Renal cortical epithelial cell (primary cell): Measurements from ENCODE around the gene TEX11. TPM values are rescaled to one million over a fixed set of nuclear protein-coding genes. Genes with fewer than 3 reads are reported as not detected.

ENCODE experiments used
- DNase-seq: peaks from one replicate; pipeline ENCODE4 v3.0.0-alpha.2; 2011; ENCODE audit warnings: low read depth
- total RNA-seq: library from RNA; depleted of rRNA; stranded (reverse); fragments of >200 nt; gene quantifications from 2 replicates; pipeline ENCODE4 v1.2.3, GENCODE V29; 2014

Gene TEX11
- total RNA-seq, 1 donor from 2014 or later, result 0.05 TPM

- DNase-seq, result no peak
Measured at GRCh38 chrX:70497026-70497425, 411.5 kb downstream of the TEX11 start.

GRCh38 chrX:70496491-70496890, 412.0 kb downstream of the TEX11 start:
- no peak for DNase-seq

GRCh38 chrX:70494441-70494840, 414.1 kb downstream of the TEX11 start:
- DNase-seq, result no peak

GRCh38 chrX:70488856-70489255, 419.7 kb downstream of the TEX11 start:
- no peak for DNase-seq

- DNase-seq, result no peak
Measured at GRCh38 chrX:70485466-70485865, 423.0 kb downstream of the TEX11 start.

- no peak for DNase-seq
Measured at GRCh38 chrX:70482300-70482699, 426.2 kb downstream of the TEX11 start.

- DNase-seq, result peak; percentile 70
Measured at GRCh38 chrX:70481471-70482270, 426.8 kb downstream of the TEX11 start.

- DNase-seq, result no peak
Measured at GRCh38 chrX:70480660-70481018, 427.9 kb downstream of the TEX11 start.

GRCh38 chrX:70479922-70480659, 428.4 kb downstream of the TEX11 start:
- DNase-seq, result peak; percentile 41

GRCh38 chrX:70479247-70479921, 429.1 kb downstream of the TEX11 start:
- DNase-seq, result peak; percentile 81

Other genes with a start within 250 kb of the TEX11 start
- not detected in 2 replicates for gene SLC7A3, start 22.4 kb upstream of the TEX11 start, total RNA-seq
- gene SNX12, start 159.6 kb upstream of the TEX11 start, total RNA-seq, result 66.9 and 76.5 TPM in 2 replicates
- gene FOXO4, start 187.1 kb upstream of the TEX11 start, total RNA-seq, result 3.8 and 6.5 TPM in 2 replicates
- gene CXorf65, start 198.0 kb upstream of the TEX11 start, total RNA-seq, result not detected in 2 replicates
- gene IL2RG, start 202.9 kb upstream of the TEX11 start, total RNA-seq, result not detected in 2 replicates
- gene MED12, start 209.9 kb upstream of the TEX11 start, total RNA-seq, result 9.6 and 42.5 TPM in 2 replicates
- 0.15 TPM in 1 of 2 replicates, not detected in the other for gene NLGN3, start 236.1 kb upstream of the TEX11 start, total RNA-seq